C4-2B (cell line): Measurements from ENCODE around the gene MRPL37.

Source experiments
- CTCF ChIP-seq: fragments of 450-650 bp; conservative IDR thresholded peaks from 2 replicates; pipeline ENCODE4 v1.5.1; 2017; ENCODE audit warnings: mild to moderate bottlenecking
- ZFX ChIP-seq: fragments of 450-650 bp; IDR thresholded peaks from 2 replicates; pipeline ENCODE4 v1.6.1; 2017

DNA sequence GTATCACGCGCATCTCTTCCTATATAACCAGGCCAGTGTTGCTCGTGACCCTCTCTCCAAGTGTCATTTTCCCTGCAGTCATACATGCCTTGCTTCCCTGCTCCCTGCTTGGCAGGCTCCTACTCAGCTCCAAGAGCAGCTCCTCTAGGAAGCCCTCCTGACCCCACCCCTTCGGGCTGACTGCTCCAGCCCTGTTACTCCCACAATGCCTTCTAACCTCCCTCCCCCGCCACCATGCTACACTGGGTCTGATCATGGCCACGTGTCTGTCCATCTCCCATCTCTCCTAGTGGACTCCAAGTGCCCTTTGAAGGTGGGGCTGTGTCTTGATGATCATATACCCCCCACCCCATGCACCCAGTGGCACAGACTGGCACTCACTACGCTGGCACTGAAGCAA lies 44.7 kb downstream of the MRPL37 start:
- TF ChIP-seq CTCF (no peak), ZFX (no peak)
